Neuron (in vitro differentiated cells): Measurements from ENCODE around the gene POLE.

Source experiments
- H2AFZ ChIP-seq: one replicate; pipeline ENCODE4 v1.6.1; 2013; ENCODE audit warnings: low read depth, mild to moderate bottlenecking, inconsistent platforms, low read length, moderate library complexity
- H3K27me3 ChIP-seq: one replicate; pipeline ENCODE4 v1.6.1; 2013; ENCODE audit warnings: low read length; ENCODE audit not compliant: insufficient read depth
- H3K36me3 ChIP-seq: one replicate; pipeline ENCODE4 v1.6.1; 2013; ENCODE audit warnings: low read length; ENCODE audit not compliant: insufficient read depth
- H3K4me1 ChIP-seq: one replicate; pipeline ENCODE4 v1.6.1; 2013; ENCODE audit warnings: low read length; ENCODE audit not compliant: insufficient read depth
- H3K4me3 ChIP-seq: 2 replicates; pipeline ENCODE4 v1.5.1; 2013; ENCODE audit warnings: mild to moderate bottlenecking, low read length, moderate library complexity
- H3K9me3 ChIP-seq: one replicate; pipeline ENCODE4 v1.6.1; 2013; ENCODE audit warnings: low read length

POLE gene

DNA sequence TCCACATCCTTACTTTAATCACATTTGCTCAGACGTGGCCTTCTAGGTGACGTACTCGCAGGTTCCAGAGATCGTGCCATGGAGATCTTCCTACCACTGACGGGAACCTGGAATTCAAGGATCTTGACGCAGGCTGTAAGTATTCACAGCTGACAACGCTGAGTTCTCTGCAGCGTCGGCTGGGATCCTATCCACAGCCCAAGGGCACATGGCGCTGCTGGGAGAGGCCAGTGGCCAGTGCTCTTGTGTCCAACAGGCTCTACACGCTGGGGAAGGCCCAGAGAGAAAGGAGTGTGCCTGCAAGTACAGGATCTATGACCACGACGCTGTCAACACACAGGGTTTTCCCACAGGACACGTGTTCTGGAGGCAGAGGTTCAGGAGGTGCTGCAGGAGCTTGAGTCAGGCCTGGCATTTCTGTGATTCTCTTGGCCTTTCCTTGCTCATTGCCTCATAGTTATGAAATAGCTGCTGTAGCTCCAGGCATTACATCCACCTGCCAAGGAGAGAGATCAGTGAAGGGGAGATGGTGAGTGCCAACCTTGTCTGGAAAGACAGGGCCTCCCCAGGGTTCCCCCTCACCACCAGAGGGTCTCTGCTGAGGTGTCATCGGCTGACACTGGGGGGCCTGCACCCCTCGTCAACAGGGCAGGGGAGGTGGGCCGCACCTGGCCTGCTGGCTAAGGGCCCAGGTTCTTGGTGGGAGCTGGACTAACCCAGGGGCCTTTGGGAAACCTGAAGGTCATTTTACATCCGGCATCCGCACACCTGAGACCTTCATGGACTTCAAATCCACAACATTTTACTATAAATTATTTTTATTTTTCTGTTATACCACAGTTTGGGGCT lies 98.1 kb downstream of the POLE start:
- Histone ChIP-seq H3K36me3 (no peaks in the 10 kb centered on the region), H3K9me3 (peaks cover 5% of the 10 kb centered on the region), H2AFZ (no peak overlapping the region), H3K27me3 (no peaks in the 10 kb centered on the region), H3K4me1 (peaks cover 9% of the 10 kb centered on the region), H3K4me3 (no peak overlapping the region)

DNA sequence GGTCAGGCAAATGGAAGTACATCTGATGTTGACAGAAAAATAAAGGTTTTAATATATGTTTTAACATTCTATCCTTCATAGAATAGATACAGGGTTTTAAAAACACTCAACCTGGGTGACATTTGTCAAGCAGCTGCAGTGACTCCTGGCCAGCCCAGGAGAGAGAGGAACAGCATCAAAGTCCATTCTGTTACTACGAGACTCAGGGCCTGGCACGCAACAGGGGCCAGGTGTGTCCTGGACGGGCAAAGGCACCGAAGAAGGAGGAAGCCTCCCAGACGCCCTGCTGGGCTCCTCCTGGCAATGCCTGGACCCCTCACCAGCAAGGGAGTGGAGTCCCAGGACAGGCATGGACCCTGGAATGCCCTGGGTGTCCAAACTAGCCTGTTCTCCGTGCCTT lies 98.8 kb downstream of the POLE start:
- Histone ChIP-seq H3K36me3 (no peaks in the 10 kb centered on the region), H2AFZ (no peak overlapping the region), H3K9me3 (peaks cover 5% of the 10 kb centered on the region), H3K27me3 (no peaks in the 10 kb centered on the region), H3K4me1 (peaks cover 4% of the 10 kb centered on the region), H3K4me3 (no peak overlapping the region)

DNA sequence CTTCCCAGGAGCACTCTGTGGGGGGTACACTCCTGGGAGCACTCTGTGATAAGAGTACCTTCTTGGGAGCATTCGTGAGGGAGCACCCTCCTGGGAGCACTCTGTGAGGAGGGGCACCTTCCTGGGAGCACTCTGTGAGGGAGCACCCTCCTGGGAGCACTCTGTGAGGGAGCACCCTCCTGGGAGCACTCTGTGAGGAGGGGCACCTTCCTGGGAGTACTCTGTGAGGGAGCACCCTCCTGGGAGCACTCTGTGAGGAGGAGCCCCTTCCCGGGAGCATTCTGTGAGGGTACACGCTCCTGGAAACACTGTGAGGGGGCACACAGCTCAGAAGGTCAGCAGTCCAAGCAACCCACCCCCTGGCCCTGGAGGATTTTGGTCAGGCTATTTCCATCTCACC lies 99.4 kb downstream of the POLE start:
- no peaks in the 10 kb centered on the region for H3K36me3 ChIP-seq
- H3K9me3 ChIP-seq: peaks cover 5% of the 10 kb centered on the region
- no peak overlapping the region for H2AFZ ChIP-seq
- no peak overlapping the region for H3K4me3 ChIP-seq
- no peaks in the 10 kb centered on the region for H3K4me1 ChIP-seq
- H3K27me3 ChIP-seq: no peaks in the 10 kb centered on the region

DNA sequence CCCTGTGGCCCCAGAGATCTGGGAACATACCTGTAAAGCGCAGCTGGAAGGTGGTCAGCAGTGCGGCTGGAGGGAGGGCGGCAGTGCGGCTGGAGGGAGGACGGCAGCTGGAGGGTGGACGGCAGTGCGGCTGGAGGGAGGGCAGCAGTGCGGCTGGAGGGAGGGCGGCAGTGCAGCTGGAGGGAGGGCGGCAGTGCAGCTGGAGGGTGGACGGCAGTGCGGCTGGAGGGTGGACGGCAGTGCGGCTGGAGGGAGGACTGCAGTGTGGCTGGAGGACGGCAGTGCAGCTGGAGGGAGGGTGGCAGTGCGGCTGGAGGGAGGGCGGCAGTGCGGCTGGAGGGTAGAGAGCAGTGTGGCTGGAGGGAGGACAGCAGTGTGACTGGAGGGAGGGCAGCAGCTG lies 100.2 kb downstream of the POLE start:
- Histone ChIP-seq H3K4me1 (no peaks in the 10 kb centered on the region), H3K4me3 (no peak overlapping the region), H2AFZ (no peak overlapping the region), H3K36me3 (peaks cover 1% of the 10 kb centered on the region), H3K9me3 (peaks cover 7% of the 10 kb centered on the region), H3K27me3 (no peaks in the 10 kb centered on the region)

DNA sequence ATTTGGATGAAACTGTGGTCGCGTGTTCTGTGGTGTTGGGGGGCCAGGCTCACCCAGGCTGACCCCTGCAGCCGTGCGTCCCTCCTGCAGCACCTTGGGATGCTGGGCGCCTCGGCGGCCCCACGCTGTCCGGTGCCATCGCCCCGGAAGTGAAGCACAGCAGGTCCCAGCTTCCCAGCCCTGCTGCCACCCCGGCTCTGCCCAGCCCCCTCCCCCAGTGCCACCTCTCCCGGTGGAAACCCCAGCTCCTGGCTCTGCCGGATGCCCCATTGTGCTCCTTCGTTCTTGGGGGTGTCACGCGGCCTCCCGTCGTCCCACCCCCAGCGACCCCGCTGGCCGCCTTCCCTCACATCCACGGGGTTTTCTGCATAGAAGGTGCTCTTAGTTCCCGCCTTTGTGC lies 102.0 kb downstream of the POLE start:
- H3K36me3 ChIP-seq: peaks cover 16% of the 10 kb centered on the region
- H3K4me3 ChIP-seq: no peak overlapping the region
- peaks cover 2% of the 10 kb centered on the region for H3K9me3 ChIP-seq
- no peaks in the 10 kb centered on the region for H3K27me3 ChIP-seq
- H3K4me1 ChIP-seq: no peaks in the 10 kb centered on the region
- no peak overlapping the region for H2AFZ ChIP-seq

DNA sequence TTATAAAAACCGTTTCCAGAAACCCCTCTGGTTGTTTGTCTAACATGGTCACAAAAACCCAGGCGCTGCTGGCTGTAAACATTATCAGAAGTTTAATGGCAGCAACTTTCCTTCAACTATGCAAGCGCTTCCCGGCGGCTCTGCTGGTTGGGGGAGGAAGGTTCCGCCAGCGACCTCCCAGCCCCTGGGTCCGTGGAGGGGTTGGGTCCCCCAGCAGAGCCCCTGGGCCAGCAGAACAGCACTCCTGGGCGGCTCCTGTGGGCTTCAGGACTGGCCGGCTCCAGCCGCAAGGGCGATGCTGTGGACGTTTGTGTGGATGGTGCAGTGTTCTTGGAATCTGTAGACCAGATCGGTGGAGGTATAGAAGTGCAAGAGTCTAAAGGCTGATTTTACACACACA lies 102.7 kb downstream of the POLE start:
- Histone ChIP-seq H3K27me3 (no peaks in the 10 kb centered on the region), H2AFZ (no peak overlapping the region), H3K9me3 (peaks cover 2% of the 10 kb centered on the region), H3K4me1 (no peaks in the 10 kb centered on the region), H3K4me3 (no peak overlapping the region), H3K36me3 (peaks cover 19% of the 10 kb centered on the region)

DNA sequence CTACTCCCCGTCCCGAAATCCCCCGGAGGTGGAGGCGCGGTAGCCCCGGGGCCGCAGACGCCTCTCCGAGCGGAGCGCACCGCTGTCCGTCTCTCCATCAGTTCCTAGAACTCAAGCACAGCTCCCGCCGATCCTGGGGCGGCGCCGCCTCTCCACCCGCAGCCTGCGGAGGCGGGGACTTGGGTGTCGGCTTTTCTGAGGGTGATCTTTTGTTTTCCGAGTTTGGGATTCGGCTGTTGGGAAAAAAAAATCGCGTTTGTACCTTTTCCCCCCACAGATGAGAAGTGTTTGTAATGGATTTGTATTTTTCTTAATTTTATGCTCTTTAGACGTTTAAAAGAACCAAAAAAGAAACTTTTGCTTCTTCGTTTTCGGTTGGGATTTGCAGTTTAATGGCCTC lies 103.4 kb downstream of the POLE start:
- Histone ChIP-seq H3K27me3 (no peaks in the 10 kb centered on the region), H3K4me3 (no peak overlapping the region)

DNA sequence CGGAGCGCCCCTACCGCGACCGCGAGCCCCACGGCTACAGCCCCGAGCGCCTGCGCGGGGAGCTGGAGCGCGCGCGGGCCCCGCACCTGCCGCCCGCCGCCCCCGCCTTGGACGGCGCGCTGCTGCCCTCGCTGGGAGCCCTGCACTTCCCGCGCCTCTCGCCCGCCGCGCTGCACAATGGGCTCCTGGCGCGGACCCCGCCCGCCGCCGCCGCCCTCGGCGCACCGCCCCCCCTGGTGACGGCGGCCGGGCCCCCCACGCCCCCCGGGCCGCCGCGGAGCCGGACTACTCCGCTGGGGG lies 103.8 kb downstream of the POLE start:
- H2AFZ ChIP-seq: no peak overlapping the region
- H3K4me1 ChIP-seq: no peaks in the 10 kb centered on the region
- H3K9me3 ChIP-seq: peaks cover 2% of the 10 kb centered on the region
- no peak overlapping the region for H3K4me3 ChIP-seq
- no peaks in the 10 kb centered on the region for H3K27me3 ChIP-seq
- peaks cover 26% of the 10 kb centered on the region for H3K36me3 ChIP-seq

More for the DNA sequence above, 103.4 kb downstream of the POLE start:
- Histone ChIP-seq H3K36me3 (peaks cover 24% of the 10 kb centered on the region), H2AFZ (no peak overlapping the region), H3K9me3 (peaks cover 2% of the 10 kb centered on the region), H3K4me1 (no peaks in the 10 kb centered on the region)

DNA sequence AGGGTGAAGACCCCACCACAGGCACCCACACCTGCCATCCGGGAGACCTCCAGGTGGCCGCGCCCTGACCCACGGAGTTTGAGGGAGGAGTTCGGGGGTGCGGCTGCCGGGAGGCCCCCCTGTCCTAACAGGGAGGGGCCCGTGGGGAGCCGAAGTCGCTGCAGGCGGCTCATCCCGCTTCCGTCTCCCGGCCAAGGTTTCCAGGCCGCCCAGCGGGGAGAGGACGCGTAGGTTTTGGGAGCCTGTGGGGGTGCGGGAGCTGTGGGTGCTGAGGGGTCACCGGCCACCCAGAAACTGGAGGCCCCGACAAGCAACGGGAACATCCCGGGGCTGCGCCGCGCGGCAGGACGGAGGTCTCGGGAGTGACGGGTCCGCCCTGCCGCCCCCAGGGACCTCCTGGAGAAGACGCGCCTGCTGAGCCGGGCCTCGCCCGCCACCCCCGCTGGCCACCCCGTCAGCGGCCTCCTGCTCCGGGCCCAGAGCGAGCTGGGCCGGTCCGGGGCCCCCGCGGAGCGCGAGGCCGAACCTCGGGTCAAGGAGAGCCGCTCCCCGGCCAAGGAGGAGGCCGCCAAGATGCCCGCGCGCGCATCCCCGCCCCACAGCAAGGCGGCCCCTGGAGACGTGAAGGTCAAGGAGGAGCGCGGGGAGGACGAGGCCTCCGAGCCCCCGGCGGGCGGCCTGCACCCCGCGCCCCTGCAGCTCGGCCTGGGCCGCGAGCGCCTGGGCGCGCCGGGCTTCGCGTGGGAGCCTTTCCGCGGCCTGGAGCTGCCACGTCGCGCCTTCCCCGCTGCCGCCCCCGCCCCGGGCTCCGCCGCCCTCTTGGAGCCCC lies 104.3 kb downstream of the POLE start:
- peaks cover 2% of the 10 kb centered on the region for H3K9me3 ChIP-seq
- peaks cover 31% of the 10 kb centered on the region for H3K36me3 ChIP-seq
- H3K4me1 ChIP-seq: no peaks in the 10 kb centered on the region
- H3K4me3 ChIP-seq: no peak overlapping the region
- H3K27me3 ChIP-seq: no peaks in the 10 kb centered on the region
- H2AFZ ChIP-seq: no peak overlapping the region

DNA sequence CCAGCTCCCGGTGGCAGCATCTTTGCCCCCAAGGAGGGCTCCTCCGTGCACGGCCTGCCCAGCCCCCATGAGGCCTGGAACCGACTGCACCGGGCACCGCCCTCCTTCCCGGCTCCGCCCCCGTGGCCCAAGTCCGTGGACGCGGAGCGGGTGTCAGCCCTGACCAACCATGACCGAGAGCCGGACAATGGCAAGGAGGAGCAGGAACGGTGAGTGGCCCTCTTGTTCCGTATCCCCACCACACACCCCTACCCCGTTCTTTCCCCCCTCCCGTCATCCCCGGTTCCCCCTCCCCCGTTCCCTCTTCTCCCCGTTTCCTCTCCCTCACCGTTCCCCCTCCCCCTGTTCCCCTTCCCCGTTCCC lies 105.1 kb downstream of the POLE start:
- Histone ChIP-seq H3K4me1 (no peaks in the 10 kb centered on the region), H3K27me3 (no peaks in the 10 kb centered on the region), H2AFZ (no peak overlapping the region), H3K9me3 (peaks cover 2% of the 10 kb centered on the region), H3K36me3 (peaks cover 38% of the 10 kb centered on the region), H3K4me3 (no peak overlapping the region)

DNA sequence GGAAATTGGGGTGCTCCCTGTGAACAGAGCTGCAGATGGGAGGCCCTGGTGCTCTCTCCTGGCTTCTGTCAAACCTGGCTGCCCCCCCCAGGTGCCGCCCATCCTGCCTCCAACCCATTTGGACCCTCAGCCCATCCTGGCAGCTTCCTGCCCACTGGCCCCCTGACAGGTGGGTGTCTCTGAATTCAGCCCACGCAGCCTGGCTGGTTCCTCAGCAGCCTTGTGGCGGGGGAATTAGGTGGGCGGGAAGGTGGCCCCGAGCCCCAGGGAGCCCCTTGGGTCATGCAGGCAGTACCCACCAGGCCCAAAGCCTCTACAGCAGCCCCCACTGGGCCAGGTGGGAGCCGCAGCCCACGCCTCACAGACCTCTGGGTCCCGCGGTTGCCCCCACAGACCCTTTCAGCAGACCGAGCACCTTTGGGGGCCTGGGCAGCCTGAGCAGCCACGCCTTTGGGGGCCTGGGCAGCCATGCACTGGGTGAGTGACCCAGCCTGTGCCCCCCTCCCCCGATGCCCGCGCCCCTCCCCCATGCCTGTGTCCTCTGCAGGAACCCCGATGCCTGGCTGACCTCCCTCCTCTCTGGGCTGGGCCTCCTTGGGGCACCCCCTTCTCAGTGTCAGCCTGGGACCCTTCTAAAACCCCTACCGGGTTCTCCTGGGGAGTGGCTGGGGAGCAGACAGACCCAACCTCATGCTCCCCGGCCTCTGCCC lies 105.6 kb downstream of the POLE start:
- H3K4me3 ChIP-seq: no peak overlapping the region
- peaks cover 44% of the 10 kb centered on the region for H3K36me3 ChIP-seq
- H2AFZ ChIP-seq: no peak overlapping the region
- H3K27me3 ChIP-seq: no peaks in the 10 kb centered on the region
- no peaks in the 10 kb centered on the region for H3K4me1 ChIP-seq
- H3K9me3 ChIP-seq: peaks cover 2% of the 10 kb centered on the region

DNA sequence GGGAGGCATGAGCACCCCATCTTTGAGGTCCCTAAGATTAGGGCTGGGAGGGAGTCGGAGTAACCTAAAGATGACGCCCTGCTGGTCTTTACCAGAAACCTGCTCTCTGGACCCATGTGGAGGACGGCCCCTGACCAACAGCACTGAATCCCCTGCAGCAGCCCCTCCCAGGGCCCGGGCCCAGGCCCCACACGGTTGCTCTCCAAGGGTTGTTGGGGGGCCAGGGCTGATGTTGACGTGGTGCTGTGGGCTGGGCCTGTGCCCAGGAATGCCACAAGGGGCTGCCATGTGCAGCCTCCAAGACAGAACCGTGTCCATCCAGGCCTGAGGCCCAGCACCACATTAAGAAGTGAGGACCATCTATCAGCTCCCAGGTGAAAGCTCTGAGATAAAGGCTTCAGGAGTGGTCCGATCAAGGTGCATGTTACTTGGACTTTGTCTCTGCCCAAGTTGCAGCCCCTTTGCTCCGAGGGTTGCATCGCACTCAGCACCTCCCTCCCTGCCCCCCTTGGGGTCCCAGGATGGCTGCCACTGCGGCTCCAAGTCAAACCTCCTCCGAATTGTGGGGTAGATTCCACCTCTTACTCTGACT lies 106.3 kb downstream of the POLE start:
- Histone ChIP-seq H3K36me3 (peaks cover 46% of the 10 kb centered on the region), H3K4me1 (no peaks in the 10 kb centered on the region), H2AFZ (no peak overlapping the region), H3K9me3 (peaks cover 2% of the 10 kb centered on the region), H3K27me3 (no peaks in the 10 kb centered on the region), H3K4me3 (no peak overlapping the region)

DNA sequence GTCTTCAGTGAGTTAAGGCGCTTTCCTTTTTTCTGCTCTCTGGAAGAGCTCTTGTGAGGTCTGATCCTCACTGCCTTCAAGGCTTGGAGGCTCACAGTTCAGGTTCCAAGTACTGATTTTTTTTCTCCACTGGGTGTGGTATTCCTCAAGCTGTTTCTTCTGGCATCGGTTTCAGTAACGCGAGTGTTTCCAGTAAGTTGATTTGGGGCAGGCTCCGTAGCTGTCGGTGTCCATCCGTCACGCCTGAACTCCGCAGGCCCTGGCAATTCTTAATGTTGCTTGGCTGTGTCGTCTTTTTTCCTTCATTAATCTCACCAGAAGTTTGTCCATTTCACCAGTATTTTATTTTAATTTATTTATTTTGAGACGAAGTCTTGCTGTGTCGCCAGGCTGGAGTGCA lies 107.4 kb downstream of the POLE start:
- Histone ChIP-seq H2AFZ (no peak overlapping the region), H3K9me3 (peaks cover 2% of the 10 kb centered on the region), H3K36me3 (peaks cover 55% of the 10 kb centered on the region), H3K4me3 (no peak overlapping the region), H3K4me1 (no peaks in the 10 kb centered on the region), H3K27me3 (no peaks in the 10 kb centered on the region)
